Panc1 (cell line): ENCODE measurements around the gene MYBPH. TPM values are rescaled to one million over a fixed set of nuclear protein-coding genes. Genes with fewer than 3 reads are reported as not detected.

Source experiments
- ATAC-seq: fragments of 200-7000 bp; cut with Tn5 transposase; 2 replicates; pipeline ENCODE4 v1.9.1; 2020; ENCODE audit warnings: mild to moderate bottlenecking, moderate library complexity
- BruUV-seq: library from RNA; stranded (reverse); fragments of 400-500 nt; replicated peaks from 2 replicates; lab custom pipeline; 2021; lab: Mats Ljungman, UMichigan
- CTCF ChIA-PET: fragments of 300-600 bp; sonication (Branson Sonifier 250); formaldehyde crosslinking; loops from one replicate; lab custom pipeline; 2022; ENCODE audit warnings: antibody characterized with exemption; lab: Charles Lee
- POLR2A ChIA-PET: fragments of 300-600 bp; sonication (Branson Sonifier 250); formaldehyde crosslinking; loops from one replicate; lab custom pipeline; 2022; ENCODE audit warnings: antibody characterized with exemption; lab: Charles Lee
- DNase-seq: peaks from one replicate; pipeline ENCODE4 v3.0.0-alpha.2; 2010; ENCODE audit warnings: low read depth, low spot score
- H3K27ac ChIP-seq: 2 replicates; pipeline ENCODE4 v1.5.1; 2011; ENCODE audit warnings: mild to moderate bottlenecking, low read length, inconsistent platforms
- H3K27me3 ChIP-seq: fragments of 200-500 bp; sonication (Bioruptor generic); 2 replicates; pipeline ENCODE4 v1.6.0; 2014; ENCODE audit warnings: low read length, inconsistent platforms; ENCODE audit not compliant: control insufficient read depth, insufficient read depth
- H3K36me3 ChIP-seq: fragments of 200-500 bp; sonication (Bioruptor generic); 2 replicates; pipeline ENCODE4 v1.5.1; 2014; ENCODE audit warnings: inconsistent platforms, mild to moderate bottlenecking, low read length, moderate library complexity; ENCODE audit not compliant: control insufficient read depth, insufficient read depth
- H3K4me1 ChIP-seq: 2 replicates; pipeline ENCODE4 v1.5.1; 2011; ENCODE audit warnings: inconsistent platforms, mild to moderate bottlenecking, low read length, moderate library complexity; ENCODE audit not compliant: control insufficient read depth, insufficient read depth
- H3K4me3 ChIP-seq, 2 experiments: 2 replicates each; pipeline ENCODE4 v1.5.1; 2011 to 2012; ENCODE audit warnings: low read depth in 2 of 2, low read length in 2 of 2, mild to moderate bottlenecking in 2 of 2, inconsistent platforms in 1 of 2, moderate library complexity in 1 of 2
- H3K9me3 ChIP-seq: fragments of 200-500 bp; sonication (Bioruptor generic); 2 replicates; pipeline ENCODE4 v1.5.1; 2014; ENCODE audit warnings: low read depth, mild to moderate bottlenecking, inconsistent platforms, low read length, moderate library complexity; ENCODE audit not compliant: control insufficient read depth, insufficient read depth
- POLR2AphosphoS5 ChIP-seq: IDR thresholded peaks from 2 replicates; pipeline ENCODE4 v1.6.1; 2012; ENCODE audit warnings: mild to moderate bottlenecking, low read depth, low read length, moderate library complexity
- SIN3A ChIP-seq: IDR thresholded peaks from 2 replicates; pipeline ENCODE4 v1.6.1; 2012; ENCODE audit warnings: low read depth, mild to moderate bottlenecking, low read length, moderate library complexity, borderline replicate concordance; ENCODE audit not compliant: insufficient read depth
- TCF7L2 ChIP-seq: IDR thresholded peaks from 2 replicates; pipeline ENCODE4 v1.6.1; 2011; ENCODE audit warnings: mild to moderate bottlenecking, low read depth, low read length, inconsistent platforms
- in situ Hi-C: cut with HindIII; loops from 2 replicates; pipeline ENCODE4 v1.10.0; 2016; ENCODE audit warnings: low sequenced_read_pairs, low pct_unique_long_range_greater_than_20kb
- intact Hi-C: fragments of 100-400 bp; cut with micrococcal nuclease; formaldehyde crosslinking; loops from one replicate; pipeline ENCODE4 v1.10.0; 2022; ENCODE audit not compliant: unreplicated experiment
- total RNA-seq: library from RNA; stranded (reverse); gene quantifications from one replicate; pipeline ENCODE4 v1.2.1, GENCODE V29; 2021; ENCODE audit not compliant: unreplicated experiment
- TF ChIP-seq, protein P1 (sequence below), 2 experiments: IDR thresholded peaks; 2 replicates each; pipeline ENCODE4 v1.6.1; 2011 to 2012; ENCODE audit warnings: low read depth in 2 of 2, control low read depth in 1 of 2, low read length in 1 of 2, mild to moderate bottlenecking in 1 of 2, moderate library complexity in 1 of 2; ENCODE audit not compliant: insufficient read depth in 1 of 2
- TF ChIP-seq, protein P2 (sequence below): fragments of 450-650 bp; IDR thresholded peaks from 2 replicates; pipeline ENCODE4 v1.5.1; 2017; ENCODE audit warnings: mild to moderate bottlenecking

Gene MYBPH
- total RNA-seq, 1 experiment from 2014 or later: not detected

- CTCF ChIA-PET: no interaction called here
- H3K9me3 ChIP-seq: no peaks in the 10 kb centered on the region
- H3K4me1 ChIP-seq: no peaks in the 10 kb centered on the region
- DNase-seq: no peak
- TF ChIP-seq POLR2AphosphoS5 (no peak), SIN3A (no peak), TCF7L2 (no peak)
- TF ChIP-seq, protein P1, sequence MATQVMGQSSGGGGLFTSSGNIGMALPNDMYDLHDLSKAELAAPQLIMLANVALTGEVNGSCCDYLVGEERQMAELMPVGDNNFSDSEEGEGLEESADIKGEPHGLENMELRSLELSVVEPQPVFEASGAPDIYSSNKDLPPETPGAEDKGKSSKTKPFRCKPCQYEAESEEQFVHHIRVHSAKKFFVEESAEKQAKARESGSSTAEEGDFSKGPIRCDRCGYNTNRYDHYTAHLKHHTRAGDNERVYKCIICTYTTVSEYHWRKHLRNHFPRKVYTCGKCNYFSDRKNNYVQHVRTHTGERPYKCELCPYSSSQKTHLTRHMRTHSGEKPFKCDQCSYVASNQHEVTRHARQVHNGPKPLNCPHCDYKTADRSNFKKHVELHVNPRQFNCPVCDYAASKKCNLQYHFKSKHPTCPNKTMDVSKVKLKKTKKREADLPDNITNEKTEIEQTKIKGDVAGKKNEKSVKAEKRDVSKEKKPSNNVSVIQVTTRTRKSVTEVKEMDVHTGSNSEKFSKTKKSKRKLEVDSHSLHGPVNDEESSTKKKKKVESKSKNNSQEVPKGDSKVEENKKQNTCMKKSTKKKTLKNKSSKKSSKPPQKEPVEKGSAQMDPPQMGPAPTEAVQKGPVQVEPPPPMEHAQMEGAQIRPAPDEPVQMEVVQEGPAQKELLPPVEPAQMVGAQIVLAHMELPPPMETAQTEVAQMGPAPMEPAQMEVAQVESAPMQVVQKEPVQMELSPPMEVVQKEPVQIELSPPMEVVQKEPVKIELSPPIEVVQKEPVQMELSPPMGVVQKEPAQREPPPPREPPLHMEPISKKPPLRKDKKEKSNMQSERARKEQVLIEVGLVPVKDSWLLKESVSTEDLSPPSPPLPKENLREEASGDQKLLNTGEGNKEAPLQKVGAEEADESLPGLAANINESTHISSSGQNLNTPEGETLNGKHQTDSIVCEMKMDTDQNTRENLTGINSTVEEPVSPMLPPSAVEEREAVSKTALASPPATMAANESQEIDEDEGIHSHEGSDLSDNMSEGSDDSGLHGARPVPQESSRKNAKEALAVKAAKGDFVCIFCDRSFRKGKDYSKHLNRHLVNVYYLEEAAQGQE (IDR thresholded peaks at IDR 0.05; ENCODE audit: insufficient read depth in 1 of 2, low read depth in 2 of 2, low read length in 1 of 2): no peak
- TF ChIP-seq, protein P2, sequence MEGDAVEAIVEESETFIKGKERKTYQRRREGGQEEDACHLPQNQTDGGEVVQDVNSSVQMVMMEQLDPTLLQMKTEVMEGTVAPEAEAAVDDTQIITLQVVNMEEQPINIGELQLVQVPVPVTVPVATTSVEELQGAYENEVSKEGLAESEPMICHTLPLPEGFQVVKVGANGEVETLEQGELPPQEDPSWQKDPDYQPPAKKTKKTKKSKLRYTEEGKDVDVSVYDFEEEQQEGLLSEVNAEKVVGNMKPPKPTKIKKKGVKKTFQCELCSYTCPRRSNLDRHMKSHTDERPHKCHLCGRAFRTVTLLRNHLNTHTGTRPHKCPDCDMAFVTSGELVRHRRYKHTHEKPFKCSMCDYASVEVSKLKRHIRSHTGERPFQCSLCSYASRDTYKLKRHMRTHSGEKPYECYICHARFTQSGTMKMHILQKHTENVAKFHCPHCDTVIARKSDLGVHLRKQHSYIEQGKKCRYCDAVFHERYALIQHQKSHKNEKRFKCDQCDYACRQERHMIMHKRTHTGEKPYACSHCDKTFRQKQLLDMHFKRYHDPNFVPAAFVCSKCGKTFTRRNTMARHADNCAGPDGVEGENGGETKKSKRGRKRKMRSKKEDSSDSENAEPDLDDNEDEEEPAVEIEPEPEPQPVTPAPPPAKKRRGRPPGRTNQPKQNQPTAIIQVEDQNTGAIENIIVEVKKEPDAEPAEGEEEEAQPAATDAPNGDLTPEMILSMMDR: no peak
- H3K27ac ChIP-seq: no peak overlapping the region
- BruUV-seq: no TSS peak
- peaks cover 6% of the 10 kb centered on the region; the same call in 1 of the 2 replicates for H3K27me3 ChIP-seq
- intact Hi-C loops: no loop called here
- no peak for ATAC-seq
- in situ Hi-C loops: no loop called here
- no peak overlapping the region for H3K4me3 ChIP-seq
- POLR2A ChIA-PET: no interaction called here
- no peaks in the 10 kb centered on the region for H3K36me3 ChIP-seq
Measured at GRCh38 chr1:203196371-203196770, 20.7 kb upstream of the MYBPH start.

GRCh38 chr1:203190949-203191348, 15.3 kb upstream of the MYBPH start:
- H3K4me3 ChIP-seq: no peak overlapping the region
- no peaks in the 10 kb centered on the region for H3K9me3 ChIP-seq
- H3K27me3 ChIP-seq: peaks cover 2% of the 10 kb centered on the region; the same call in 1 of the 2 replicates
- H3K4me1 ChIP-seq: no peaks in the 10 kb centered on the region
- intact Hi-C loops (no loop called here), in situ Hi-C loops (no loop called here)
- DNase-seq: no peak
- ChIA-PET POLR2A (no interaction called here), CTCF (no interaction called here)
- no peak for ATAC-seq
- H3K27ac ChIP-seq: no peak overlapping the region
- no peaks in the 10 kb centered on the region for H3K36me3 ChIP-seq
- BruUV-seq: no TSS peak
- TF ChIP-seq, protein P2: no peak
- TF ChIP-seq TCF7L2 (no peak), SIN3A (no peak), POLR2AphosphoS5 (no peak)
- TF ChIP-seq, protein P1 (IDR thresholded peaks at IDR 0.05; ENCODE audit: insufficient read depth in 1 of 2, low read depth in 2 of 2, low read length in 1 of 2): no peak
